ENCODE data around the gene BCAR3. TPM values are rescaled to one million over a fixed set of nuclear protein-coding genes. Genes with fewer than 3 reads are reported as not detected.

BCAR3 gene
- total and polyA plus RNA-seq, 2 experiments from 2014 or later = 22.6 to 23.7 TPM

GRCh38 chr1:93690341-93690740, 8.7 kb upstream of the BCAR3 start:
- DNase-seq (ENCODE audit: low spot score) = no peak

DNA sequence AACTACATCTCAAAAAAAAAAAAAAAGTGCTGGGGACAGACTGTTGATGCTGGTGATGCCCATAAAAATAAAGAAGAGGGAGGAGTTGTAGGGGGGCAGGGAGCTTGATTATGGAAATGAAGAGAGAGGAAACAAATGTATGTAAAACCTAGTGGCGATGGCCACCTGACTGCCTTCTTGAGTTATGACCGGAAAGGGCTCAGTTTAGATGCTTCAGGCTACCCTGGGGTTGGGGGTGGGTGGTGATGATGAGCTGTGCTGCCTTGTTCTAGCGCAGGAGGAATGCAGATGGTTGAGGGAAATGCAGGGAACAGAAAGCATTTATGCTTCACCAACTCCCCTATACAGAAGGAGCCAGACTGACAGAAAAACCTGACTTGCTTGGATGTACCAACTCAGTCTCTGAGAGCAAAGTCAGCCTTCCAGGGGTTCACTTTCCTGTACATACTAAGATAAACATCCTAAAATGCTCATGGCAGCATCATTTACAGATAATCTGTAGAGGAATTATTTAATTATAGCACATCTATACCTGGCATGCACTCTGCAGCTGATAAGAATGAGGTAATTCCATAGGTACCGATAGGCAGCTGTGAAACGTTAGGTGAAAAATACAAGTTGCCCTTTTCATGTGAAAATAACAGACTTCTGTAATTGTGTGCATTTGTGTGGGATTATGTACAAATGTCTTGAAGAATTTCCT, 8.0 kb upstream of the BCAR3 start:
- Histone ChIP-seq H3K27me3 (no peaks in the 10 kb centered on the region), H3K27ac (no peak overlapping the region), H3K9me3 (ENCODE audit: low read depth) (no peaks in the 10 kb centered on the region), H3K4me1 (ENCODE audit: insufficient read depth) (peaks cover 11% of the 10 kb centered on the region), H3K4me2 (no peak overlapping the region), H3K79me2 (no peaks in the 10 kb centered on the region), H2AFZ (no peak overlapping the region), H3K9me2 (replicated peaks; ENCODE audit: insufficient read depth) (no peaks in the 10 kb centered on the region), H3K36me3 (replicated peaks; ENCODE audit: insufficient read depth, low read depth) (no peaks in the 10 kb centered on the region), H4K20me1 (ENCODE audit: insufficient read depth, poor library complexity, severe bottlenecking) (no peaks in the 10 kb centered on the region), H3K4me3 (no peak overlapping the region)
- DNase-seq (ENCODE audit: low spot score) = no peak
- WGBS (ENCODE audit: low lambda C conversion rate, missing lambda C conversion rate) = 73% methylated on average over 5 of the region's 5 CpGs
- TF ChIP-seq EZH2 (IDR thresholded peaks at IDR 0.05; ENCODE audit: borderline replicate concordance) (no peak), EZH2phosphoT487 (IDR thresholded peaks at IDR 0.05; ENCODE audit: low read depth, severe bottlenecking, unreplicated experiment) (no peak)
- TF ChIP-seq, protein P1, sequence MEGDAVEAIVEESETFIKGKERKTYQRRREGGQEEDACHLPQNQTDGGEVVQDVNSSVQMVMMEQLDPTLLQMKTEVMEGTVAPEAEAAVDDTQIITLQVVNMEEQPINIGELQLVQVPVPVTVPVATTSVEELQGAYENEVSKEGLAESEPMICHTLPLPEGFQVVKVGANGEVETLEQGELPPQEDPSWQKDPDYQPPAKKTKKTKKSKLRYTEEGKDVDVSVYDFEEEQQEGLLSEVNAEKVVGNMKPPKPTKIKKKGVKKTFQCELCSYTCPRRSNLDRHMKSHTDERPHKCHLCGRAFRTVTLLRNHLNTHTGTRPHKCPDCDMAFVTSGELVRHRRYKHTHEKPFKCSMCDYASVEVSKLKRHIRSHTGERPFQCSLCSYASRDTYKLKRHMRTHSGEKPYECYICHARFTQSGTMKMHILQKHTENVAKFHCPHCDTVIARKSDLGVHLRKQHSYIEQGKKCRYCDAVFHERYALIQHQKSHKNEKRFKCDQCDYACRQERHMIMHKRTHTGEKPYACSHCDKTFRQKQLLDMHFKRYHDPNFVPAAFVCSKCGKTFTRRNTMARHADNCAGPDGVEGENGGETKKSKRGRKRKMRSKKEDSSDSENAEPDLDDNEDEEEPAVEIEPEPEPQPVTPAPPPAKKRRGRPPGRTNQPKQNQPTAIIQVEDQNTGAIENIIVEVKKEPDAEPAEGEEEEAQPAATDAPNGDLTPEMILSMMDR (IDR thresholded peaks at IDR 0.05; ENCODE audit: poor library complexity) = no peak

More at GRCh38 chr1:93690341-93690740, 8.7 kb upstream of the BCAR3 start:
- Histone ChIP-seq H3K79me2 (no peaks in the 10 kb centered on the region), H3K27ac (no peak overlapping the region), H3K4me1 (ENCODE audit: insufficient read depth) (peaks cover 11% of the 10 kb centered on the region), H4K20me1 (ENCODE audit: insufficient read depth, poor library complexity, severe bottlenecking) (no peaks in the 10 kb centered on the region), H3K4me3 (no peak overlapping the region), H3K9me2 (replicated peaks; ENCODE audit: insufficient read depth) (no peaks in the 10 kb centered on the region), H3K9me3 (ENCODE audit: low read depth) (no peaks in the 10 kb centered on the region), H2AFZ (no peak overlapping the region), H3K27me3 (no peaks in the 10 kb centered on the region), H3K4me2 (no peak overlapping the region), H3K36me3 (replicated peaks; ENCODE audit: insufficient read depth, low read depth) (no peaks in the 10 kb centered on the region)
- TF ChIP-seq EZH2 (IDR thresholded peaks at IDR 0.05; ENCODE audit: borderline replicate concordance) (no peak), EZH2phosphoT487 (IDR thresholded peaks at IDR 0.05; ENCODE audit: low read depth, severe bottlenecking, unreplicated experiment) (no peak)
- TF ChIP-seq, protein P1 (IDR thresholded peaks at IDR 0.05; ENCODE audit: poor library complexity) = no peak

- TF ChIP-seq, protein P1 (IDR thresholded peaks at IDR 0.05; ENCODE audit: poor library complexity) = no peak
- TF ChIP-seq EZH2 (IDR thresholded peaks at IDR 0.05; ENCODE audit: borderline replicate concordance) (no peak), EZH2phosphoT487 (IDR thresholded peaks at IDR 0.05; ENCODE audit: low read depth, severe bottlenecking, unreplicated experiment) (no peak)
- Histone ChIP-seq H3K27ac (no peak overlapping the region), H3K4me2 (no peak overlapping the region), H3K9me3 (ENCODE audit: low read depth) (no peaks in the 10 kb centered on the region), H3K27me3 (no peaks in the 10 kb centered on the region), H4K20me1 (ENCODE audit: insufficient read depth, poor library complexity, severe bottlenecking) (no peaks in the 10 kb centered on the region), H3K79me2 (peaks cover under 1% of the 10 kb centered on the region), H3K36me3 (replicated peaks; ENCODE audit: insufficient read depth, low read depth) (no peaks in the 10 kb centered on the region), H2AFZ (no peak overlapping the region), H3K9me2 (replicated peaks; ENCODE audit: insufficient read depth) (no peaks in the 10 kb centered on the region), H3K4me3 (no peak overlapping the region), H3K4me1 (ENCODE audit: insufficient read depth) (peaks cover 8% of the 10 kb centered on the region)
- WGBS (ENCODE audit: low lambda C conversion rate, missing lambda C conversion rate) = 89% methylated on average over 2 of the region's 2 CpGs
- no peak for DNase-seq (ENCODE audit: low spot score)
These were observed 5.9 kb upstream of the BCAR3 start for GRCh38 chr1:93687542-93687941.
